RPMI7951 (cell line): ENCODE results near the gene NFYC. TPM values are rescaled to one million over a fixed set of nuclear protein-coding genes. Genes with fewer than 3 reads are reported as not detected.

Experiments
- DNase-seq: peaks from one replicate; pipeline ENCODE4 v3.0.0-alpha.2; 2012; ENCODE audit warnings: low read depth
- total RNA-seq: library from RNA; depleted of rRNA; stranded (reverse); fragments of >200 nt; shearing (Covaris generic); gene quantifications from 2 replicates; pipeline ENCODE4 v1.2.3, GENCODE V29; 2014; rRNA removed

Gene NFYC
- 26.1 and 42.6 TPM in 2 replicates for total RNA-seq

- DNase-seq: peak; percentile 98
Observed at GRCh38 chr1:40691538-40692428, at the start of gene NFYC. NFYC (plus strand) TSS chr1:40691704; CDS start chr1:40738844, 47,140 bp downstream.

GRCh38 chr1:40645118-40645680 lies 46.3 kb upstream of the NFYC start:
- DNase-seq: no peak

GRCh38 chr1:40646315-40646714 lies 45.2 kb upstream of the NFYC start:
- peak; percentile 42 for DNase-seq

GRCh38 chr1:40648200-40648599 lies 43.3 kb upstream of the NFYC start:
- DNase-seq: no peak

- no peak for DNase-seq
Observed at GRCh38 chr1:40648928-40649591, 42.4 kb upstream of the NFYC start.

GRCh38 chr1:40649592-40649930 lies 41.9 kb upstream of the NFYC start:
- no peak for DNase-seq

GRCh38 chr1:40650075-40650474 lies 41.4 kb upstream of the NFYC start:
- DNase-seq: no peak

- no peak for DNase-seq
Observed at GRCh38 chr1:40651138-40651857, 40.2 kb upstream of the NFYC start.

GRCh38 chr1:40652468-40652867 lies 39.0 kb upstream of the NFYC start:
- DNase-seq: no peak

GRCh38 chr1:40652979-40653378 lies 38.5 kb upstream of the NFYC start:
- no peak for DNase-seq

GRCh38 chr1:40653851-40654537 lies 37.5 kb upstream of the NFYC start:
- DNase-seq: no peak

- DNase-seq: no peak
Observed at GRCh38 chr1:40657046-40657445, 34.5 kb upstream of the NFYC start.

GRCh38 chr1:40658751-40659648 lies 32.5 kb upstream of the NFYC start:
- DNase-seq: no peak

- no peak for DNase-seq
Observed at GRCh38 chr1:40659649-40659947, 31.9 kb upstream of the NFYC start.

GRCh38 chr1:40661678-40662077 lies 29.8 kb upstream of the NFYC start:
- DNase-seq: no peak

- DNase-seq: no peak
Observed at GRCh38 chr1:40662151-40662550, 29.4 kb upstream of the NFYC start.

- peak; percentile 54 for DNase-seq
Observed at GRCh38 chr1:40662864-40663263, 28.6 kb upstream of the NFYC start.

GRCh38 chr1:40663324-40664166 lies 28.0 kb upstream of the NFYC start:
- no peak for DNase-seq

- no peak for DNase-seq
Observed at GRCh38 chr1:40664167-40664537, 27.4 kb upstream of the NFYC start.

GRCh38 chr1:40664791-40665190 lies 26.7 kb upstream of the NFYC start:
- DNase-seq: no peak
